H1 (cell line): ENCODE results near the gene MAP3K6. TPM values are rescaled to one million over a fixed set of nuclear protein-coding genes. Genes with fewer than 3 reads are reported as not detected.

Source experiments
- CBX5 ChIP-seq: fragments of 300-800, 300-1000 bp; sonication (generic); IDR thresholded peaks from 2 replicates; pipeline ENCODE4 v1.7.1; 2016; ENCODE audit warnings: antibody characterized with exemption, low read length, low read depth
- CHD1 ChIP-seq: IDR thresholded peaks from 2 replicates; pipeline ENCODE4 v1.6.1; 2012; ENCODE audit warnings: low read depth, low read length, improper control_type of control experiment
- EZH2 ChIP-seq: fragments of 200-600 bp; sonication (generic); IDR thresholded peaks from 2 replicates; pipeline ENCODE4 v1.7.1; 2012; ENCODE audit warnings: low read depth, mild to moderate bottlenecking, moderate library complexity, low read length, inconsistent platforms; ENCODE audit not compliant: severe bottlenecking
- HDAC6 ChIP-seq: IDR thresholded peaks from one replicate; pipeline ENCODE4 v1.7.1; 2012; ENCODE audit warnings: low read depth, mild to moderate bottlenecking, inconsistent platforms, low read length, moderate library complexity
- MAFK ChIP-seq: IDR thresholded peaks from 2 replicates; pipeline ENCODE4 v1.6.1; 2012; ENCODE audit warnings: low read depth, mild to moderate bottlenecking, improper control_type of control experiment, low read length
- SP1 ChIP-seq: IDR thresholded peaks from 2 replicates; pipeline ENCODE4 v1.6.1; 2011; ENCODE audit warnings: low read depth, low read length
- polyA plus RNA-seq, 7 experiments: library from polyadenylated mRNA; depleted of rRNA in 3 of 7; stranded (reverse) in 5 of 7; unstranded in 2 of 7; fragments of >200 nt in 5 of 7; fragments of 200-250 nt in 2 of 7; gene quantifications; 1 replicate in 5 of 7; 2 replicates in 1 of 7; 4 replicates in 1 of 7; pipeline versions ENCODE4 v1.2.1 to v1.2.3, GENCODE V29; 2011 to 2013; ENCODE audit warnings: missing spikeins in 2 of 7, mixed read lengths in 2 of 7
- total RNA-seq: library from RNA; stranded (reverse); fragmentation: NEBNext Ultra II Directional; extraction: Animal tissue kit (Norgen Biotek cat#: 25700); gene quantifications from 2 replicates; pipeline ENCODE4 v1.2.1, GENCODE V29; 2021
- TF ChIP-seq, protein P1 (sequence below): IDR thresholded peaks from 2 replicates; pipeline ENCODE4 v1.6.1; 2011; ENCODE audit warnings: low read depth, mild to moderate bottlenecking, low read length; ENCODE audit not compliant: insufficient read depth
- TF ChIP-seq, protein P2 (sequence below): fragments of 300-600 bp; sonication (generic); IDR thresholded peaks from 2 replicates; pipeline ENCODE4 v1.7.1; 2012; ENCODE audit warnings: low read length, moderate library complexity, mild to moderate bottlenecking, inconsistent platforms; ENCODE audit not compliant: insufficient replicate concordance

The MAP3K6 gene
- total and polyA plus RNA-seq, 2 of the 8 experiments (the other 6 are each of a cell fraction or from before 2014, with no cell fraction given), result 7.4 to 7.6 TPM

- TF ChIP-seq CHD1 (no peak), CBX5 (no peak), EZH2 (peak; percentile 6), MAFK (no peak), SP1 (peak; percentile 85; the same call in 1 of the 2 replicates), HDAC6 (no peak)
- TF ChIP-seq, protein P1, sequence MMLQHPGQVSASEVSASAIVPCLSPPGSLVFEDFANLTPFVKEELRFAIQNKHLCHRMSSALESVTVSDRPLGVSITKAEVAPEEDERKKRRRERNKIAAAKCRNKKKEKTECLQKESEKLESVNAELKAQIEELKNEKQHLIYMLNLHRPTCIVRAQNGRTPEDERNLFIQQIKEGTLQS, result no peak
- TF ChIP-seq, protein P2, sequence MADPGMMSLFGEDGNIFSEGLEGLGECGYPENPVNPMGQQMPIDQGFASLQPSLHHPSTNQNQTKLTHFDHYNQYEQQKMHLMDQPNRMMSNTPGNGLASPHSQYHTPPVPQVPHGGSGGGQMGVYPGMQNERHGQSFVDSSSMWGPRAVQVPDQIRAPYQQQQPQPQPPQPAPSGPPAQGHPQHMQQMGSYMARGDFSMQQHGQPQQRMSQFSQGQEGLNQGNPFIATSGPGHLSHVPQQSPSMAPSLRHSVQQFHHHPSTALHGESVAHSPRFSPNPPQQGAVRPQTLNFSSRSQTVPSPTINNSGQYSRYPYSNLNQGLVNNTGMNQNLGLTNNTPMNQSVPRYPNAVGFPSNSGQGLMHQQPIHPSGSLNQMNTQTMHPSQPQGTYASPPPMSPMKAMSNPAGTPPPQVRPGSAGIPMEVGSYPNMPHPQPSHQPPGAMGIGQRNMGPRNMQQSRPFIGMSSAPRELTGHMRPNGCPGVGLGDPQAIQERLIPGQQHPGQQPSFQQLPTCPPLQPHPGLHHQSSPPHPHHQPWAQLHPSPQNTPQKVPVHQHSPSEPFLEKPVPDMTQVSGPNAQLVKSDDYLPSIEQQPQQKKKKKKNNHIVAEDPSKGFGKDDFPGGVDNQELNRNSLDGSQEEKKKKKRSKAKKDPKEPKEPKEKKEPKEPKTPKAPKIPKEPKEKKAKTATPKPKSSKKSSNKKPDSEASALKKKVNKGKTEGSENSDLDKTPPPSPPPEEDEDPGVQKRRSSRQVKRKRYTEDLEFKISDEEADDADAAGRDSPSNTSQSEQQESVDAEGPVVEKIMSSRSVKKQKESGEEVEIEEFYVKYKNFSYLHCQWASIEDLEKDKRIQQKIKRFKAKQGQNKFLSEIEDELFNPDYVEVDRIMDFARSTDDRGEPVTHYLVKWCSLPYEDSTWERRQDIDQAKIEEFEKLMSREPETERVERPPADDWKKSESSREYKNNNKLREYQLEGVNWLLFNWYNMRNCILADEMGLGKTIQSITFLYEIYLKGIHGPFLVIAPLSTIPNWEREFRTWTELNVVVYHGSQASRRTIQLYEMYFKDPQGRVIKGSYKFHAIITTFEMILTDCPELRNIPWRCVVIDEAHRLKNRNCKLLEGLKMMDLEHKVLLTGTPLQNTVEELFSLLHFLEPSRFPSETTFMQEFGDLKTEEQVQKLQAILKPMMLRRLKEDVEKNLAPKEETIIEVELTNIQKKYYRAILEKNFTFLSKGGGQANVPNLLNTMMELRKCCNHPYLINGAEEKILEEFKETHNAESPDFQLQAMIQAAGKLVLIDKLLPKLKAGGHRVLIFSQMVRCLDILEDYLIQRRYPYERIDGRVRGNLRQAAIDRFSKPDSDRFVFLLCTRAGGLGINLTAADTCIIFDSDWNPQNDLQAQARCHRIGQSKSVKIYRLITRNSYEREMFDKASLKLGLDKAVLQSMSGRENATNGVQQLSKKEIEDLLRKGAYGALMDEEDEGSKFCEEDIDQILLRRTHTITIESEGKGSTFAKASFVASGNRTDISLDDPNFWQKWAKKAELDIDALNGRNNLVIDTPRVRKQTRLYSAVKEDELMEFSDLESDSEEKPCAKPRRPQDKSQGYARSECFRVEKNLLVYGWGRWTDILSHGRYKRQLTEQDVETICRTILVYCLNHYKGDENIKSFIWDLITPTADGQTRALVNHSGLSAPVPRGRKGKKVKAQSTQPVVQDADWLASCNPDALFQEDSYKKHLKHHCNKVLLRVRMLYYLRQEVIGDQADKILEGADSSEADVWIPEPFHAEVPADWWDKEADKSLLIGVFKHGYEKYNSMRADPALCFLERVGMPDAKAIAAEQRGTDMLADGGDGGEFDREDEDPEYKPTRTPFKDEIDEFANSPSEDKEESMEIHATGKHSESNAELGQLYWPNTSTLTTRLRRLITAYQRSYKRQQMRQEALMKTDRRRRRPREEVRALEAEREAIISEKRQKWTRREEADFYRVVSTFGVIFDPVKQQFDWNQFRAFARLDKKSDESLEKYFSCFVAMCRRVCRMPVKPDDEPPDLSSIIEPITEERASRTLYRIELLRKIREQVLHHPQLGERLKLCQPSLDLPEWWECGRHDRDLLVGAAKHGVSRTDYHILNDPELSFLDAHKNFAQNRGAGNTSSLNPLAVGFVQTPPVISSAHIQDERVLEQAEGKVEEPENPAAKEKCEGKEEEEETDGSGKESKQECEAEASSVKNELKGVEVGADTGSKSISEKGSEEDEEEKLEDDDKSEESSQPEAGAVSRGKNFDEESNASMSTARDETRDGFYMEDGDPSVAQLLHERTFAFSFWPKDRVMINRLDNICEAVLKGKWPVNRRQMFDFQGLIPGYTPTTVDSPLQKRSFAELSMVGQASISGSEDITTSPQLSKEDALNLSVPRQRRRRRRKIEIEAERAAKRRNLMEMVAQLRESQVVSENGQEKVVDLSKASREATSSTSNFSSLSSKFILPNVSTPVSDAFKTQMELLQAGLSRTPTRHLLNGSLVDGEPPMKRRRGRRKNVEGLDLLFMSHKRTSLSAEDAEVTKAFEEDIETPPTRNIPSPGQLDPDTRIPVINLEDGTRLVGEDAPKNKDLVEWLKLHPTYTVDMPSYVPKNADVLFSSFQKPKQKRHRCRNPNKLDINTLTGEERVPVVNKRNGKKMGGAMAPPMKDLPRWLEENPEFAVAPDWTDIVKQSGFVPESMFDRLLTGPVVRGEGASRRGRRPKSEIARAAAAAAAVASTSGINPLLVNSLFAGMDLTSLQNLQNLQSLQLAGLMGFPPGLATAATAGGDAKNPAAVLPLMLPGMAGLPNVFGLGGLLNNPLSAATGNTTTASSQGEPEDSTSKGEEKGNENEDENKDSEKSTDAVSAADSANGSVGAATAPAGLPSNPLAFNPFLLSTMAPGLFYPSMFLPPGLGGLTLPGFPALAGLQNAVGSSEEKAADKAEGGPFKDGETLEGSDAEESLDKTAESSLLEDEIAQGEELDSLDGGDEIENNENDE, result no peak
These were observed 1.2 kb downstream of the MAP3K6 start (continued) for GRCh38 chr1:27365372-27366112.
